Heart left ventricle (tissue), 13 donors: Measurements from ENCODE around the gene TBC1D10B.
"Not testable (repeated sequence)": the region's sequence is repeated elsewhere in the genome, so short reads cannot be mapped to it uniquely, and the experiment has no call there.

Source experiments
- POLR2A ChIP-seq, 2 donors: fragments of 450-650 bp; IDR thresholded peaks; one replicate each; pipeline ENCODE4 v1.6.1; 2017; ENCODE audit warnings: antibody characterized with exemption in 2 of 2, mild to moderate bottlenecking in 2 of 2, moderate library complexity in 2 of 2
- TF ChIP-seq, protein P1 (sequence below), 12 donors: fragments of 200-600 bp; sonication (generic) in 4 of 12; IDR thresholded peaks; one replicate each; pipeline versions ENCODE4 v1.5.0 to v1.8.0; 2018 to 2022; ENCODE audit warnings: antibody characterized with exemption in 12 of 12, mild to moderate bottlenecking in 5 of 12
- donor health status: ischemic (EF 13 %, LVEDD 7.1; RV severe dilation, severe dysfunction).
- donor health status: DM: no; HTN: yes; CAD: no.
- donor health status: DM: no; HTN: no; CAD: no.
- donor health status: ischemic (EF 25% LVEDD 6.9; RV normal size, moderate dysfunction).
- donor health status: ischemic (EF 25% LVEDD 5.7; RV mildly dilated, moderate dysfunction).
- donor health status: ischemic (EF 35%, LVEDD 5.7; RV mildly dilated, moderate dysfunction).
- donor health status: nonischemic (EF 11% LVEDD 7.7; RV severe dilation, severe dysfunction).
- donor health status: DM: yes; HTN: yes; CAD: no.
- donor health status: PGD.
- donor health status: ischemic (EF 29% LVEDD 5.4; RV normal size, mild dysfunction).
- donor health status: nonischemic (EF 23%, LVEDD 6.1; RV moderate dilation, normal function).

DNA sequence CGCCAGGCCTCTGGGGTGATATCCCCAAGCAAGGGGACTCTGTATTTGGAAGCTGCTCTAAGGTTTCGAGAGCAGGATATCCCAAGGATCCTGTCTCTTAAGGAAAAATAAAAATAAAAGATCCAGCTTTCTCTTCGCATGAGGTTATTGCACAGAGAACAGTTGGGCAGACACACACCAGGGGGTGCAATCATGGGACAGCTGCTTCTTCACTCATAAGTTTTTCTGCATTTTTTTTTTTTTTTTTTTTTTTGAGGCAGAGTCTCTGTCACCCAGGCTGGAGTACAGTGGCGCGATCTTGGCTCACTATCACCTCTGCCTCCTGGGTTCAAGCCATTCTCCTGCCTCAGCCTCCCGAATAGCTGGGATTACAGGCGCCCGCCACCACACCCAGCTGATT, 28.3 kb downstream of the TBC1D10B start:
- TF ChIP-seq, protein P1, sequence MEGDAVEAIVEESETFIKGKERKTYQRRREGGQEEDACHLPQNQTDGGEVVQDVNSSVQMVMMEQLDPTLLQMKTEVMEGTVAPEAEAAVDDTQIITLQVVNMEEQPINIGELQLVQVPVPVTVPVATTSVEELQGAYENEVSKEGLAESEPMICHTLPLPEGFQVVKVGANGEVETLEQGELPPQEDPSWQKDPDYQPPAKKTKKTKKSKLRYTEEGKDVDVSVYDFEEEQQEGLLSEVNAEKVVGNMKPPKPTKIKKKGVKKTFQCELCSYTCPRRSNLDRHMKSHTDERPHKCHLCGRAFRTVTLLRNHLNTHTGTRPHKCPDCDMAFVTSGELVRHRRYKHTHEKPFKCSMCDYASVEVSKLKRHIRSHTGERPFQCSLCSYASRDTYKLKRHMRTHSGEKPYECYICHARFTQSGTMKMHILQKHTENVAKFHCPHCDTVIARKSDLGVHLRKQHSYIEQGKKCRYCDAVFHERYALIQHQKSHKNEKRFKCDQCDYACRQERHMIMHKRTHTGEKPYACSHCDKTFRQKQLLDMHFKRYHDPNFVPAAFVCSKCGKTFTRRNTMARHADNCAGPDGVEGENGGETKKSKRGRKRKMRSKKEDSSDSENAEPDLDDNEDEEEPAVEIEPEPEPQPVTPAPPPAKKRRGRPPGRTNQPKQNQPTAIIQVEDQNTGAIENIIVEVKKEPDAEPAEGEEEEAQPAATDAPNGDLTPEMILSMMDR (IDR thresholded peaks at IDR 0.05), result not testable (repeated sequence)
- TF ChIP-seq POLR2A (IDR thresholded peaks at IDR 0.05), result not testable (repeated sequence)
